ENCODE results near the gene MAS1. TPM values are rescaled to one million over a fixed set of nuclear protein-coding genes. Genes with fewer than 3 reads are reported as not detected.

MAS1 gene
- under 0.01 TPM in 1 of 2 replicates, not detected in the other for total RNA-seq

DNA sequence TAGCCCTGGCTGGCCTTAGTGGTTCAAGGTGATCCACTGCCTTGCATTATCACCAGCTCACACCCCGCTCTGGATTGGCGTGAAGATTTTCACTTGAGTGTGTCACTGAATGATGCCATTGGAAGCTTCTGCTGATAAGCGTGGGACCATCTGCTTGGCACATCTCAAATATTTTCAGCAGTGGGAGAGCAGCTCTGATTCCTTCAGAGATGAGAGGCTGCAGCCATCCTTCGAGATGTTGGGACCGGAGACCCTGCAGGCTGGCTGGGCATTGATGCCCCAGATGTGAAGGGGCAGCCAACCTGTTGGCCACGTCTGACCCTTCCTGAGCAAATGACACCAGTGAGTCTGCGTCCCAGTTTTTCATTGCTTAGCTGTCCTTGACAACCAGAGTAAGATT, at the start of gene MAS1:
Gene MAS1 (plus strand): TSS at position 197 of the 400 bp plus-strand sequence. CDS start 15,968 bp downstream, outside the sequence.

Other genes starting within 250 kb of the MAS1 start
- 68.4 and 135 TPM in 2 replicates for gene SOD2, start 197.7 kb upstream of the MAS1 start, total RNA-seq
- 50.9 and 52.9 TPM in 2 replicates for gene WTAP, start 163.5 kb upstream of the MAS1 start, total RNA-seq
- gene ACAT2, start 128.9 kb upstream of the MAS1 start, total RNA-seq, result 36.9 and 55.0 TPM in 2 replicates
- gene TCP1, start 101.4 kb upstream of the MAS1 start, total RNA-seq, result 135 and 136 TPM in 2 replicates
- 67.7 and 82.9 TPM in 2 replicates for gene MRPL18, start 100.5 kb upstream of the MAS1 start, total RNA-seq
- gene PNLDC1, start 90.7 kb upstream of the MAS1 start, total RNA-seq, result 1.4 TPM in 1 of 2 replicates, not detected in the other
- 64.4 and 81.3 TPM in 2 replicates for gene IGF2R, start 78.1 kb downstream of the MAS1 start, total RNA-seq
- gene SLC22A1, start 230.8 kb downstream of the MAS1 start, total RNA-seq, result not detected in 2 replicates

Data from pericardium fibroblast (primary cell).